ENCODE measurements around the gene ASIC5. TPM values are rescaled to one million over a fixed set of nuclear protein-coding genes. Genes with fewer than 3 reads are reported as not detected.

ASIC5 gene
- total and polyA plus RNA-seq, 2 experiments from 2014 or later, result not detected

GRCh38 chr4:155908187-155909139, 42.4 kb upstream of the ASIC5 start:
- WGBS (ENCODE audit: low lambda C conversion rate, missing lambda C conversion rate), result 95% methylated on average over 4 of the region's 4 CpGs
- no peak overlapping the region for H3K4me3 ChIP-seq
- H3K79me2 ChIP-seq, result peaks cover 5% of the 10 kb centered on the region
- H3K4me2 ChIP-seq, result no peak overlapping the region
- no peak for TF ChIP-seq EZH2 (IDR thresholded peaks at IDR 0.05; ENCODE audit: borderline replicate concordance)
- no peak for TF ChIP-seq EZH2phosphoT487 (IDR thresholded peaks at IDR 0.05; ENCODE audit: low read depth, severe bottlenecking, unreplicated experiment)
- TF ChIP-seq CTCF (IDR thresholded peaks at IDR 0.05; ENCODE audit: poor library complexity), result no peak
- no peak for DNase-seq (ENCODE audit: low spot score)
- no peaks in the 10 kb centered on the region for H4K20me1 ChIP-seq (ENCODE audit: insufficient read depth, poor library complexity, severe bottlenecking)
- H2AFZ ChIP-seq, result no peak overlapping the region
- H3K9me2 ChIP-seq (replicated peaks; ENCODE audit: insufficient read depth), result no peaks in the 10 kb centered on the region
- no peaks in the 10 kb centered on the region for H3K9me3 ChIP-seq (ENCODE audit: low read depth)
- no peaks in the 10 kb centered on the region for H3K36me3 ChIP-seq (replicated peaks; ENCODE audit: insufficient read depth, low read depth)
- peaks cover 11% of the 10 kb centered on the region for H3K4me1 ChIP-seq (ENCODE audit: insufficient read depth)
- no peak overlapping the region for H3K27ac ChIP-seq
- H3K27me3 ChIP-seq, result no peaks in the 10 kb centered on the region

- TF ChIP-seq EZH2phosphoT487 (IDR thresholded peaks at IDR 0.05; ENCODE audit: low read depth, severe bottlenecking, unreplicated experiment) (no peak), EZH2 (IDR thresholded peaks at IDR 0.05; ENCODE audit: borderline replicate concordance) (no peak), CTCF (IDR thresholded peaks at IDR 0.05; ENCODE audit: poor library complexity) (no peak)
- H3K27ac ChIP-seq, result peak overlapping the region; percentile 67
These were observed 41.5 kb upstream of the ASIC5 start for GRCh38 chr4:155907556-155907955.

GRCh38 chr4:155906554-155907247, 40.6 kb upstream of the ASIC5 start:
- Histone ChIP-seq H3K27ac (peak overlapping the region; percentile 67), H4K20me1 (ENCODE audit: insufficient read depth, poor library complexity, severe bottlenecking) (no peaks in the 10 kb centered on the region), H3K4me2 (peak overlapping the region; percentile 57), H3K9me3 (ENCODE audit: low read depth) (no peaks in the 10 kb centered on the region), H3K4me3 (no peak overlapping the region), H3K9me2 (replicated peaks; ENCODE audit: insufficient read depth) (no peaks in the 10 kb centered on the region), H3K27me3 (no peaks in the 10 kb centered on the region), H3K4me1 (ENCODE audit: insufficient read depth) (peaks cover 11% of the 10 kb centered on the region), H2AFZ (no peak overlapping the region), H3K79me2 (peaks cover 5% of the 10 kb centered on the region), H3K36me3 (replicated peaks; ENCODE audit: insufficient read depth, low read depth) (no peaks in the 10 kb centered on the region)
- TF ChIP-seq EZH2phosphoT487 (IDR thresholded peaks at IDR 0.05; ENCODE audit: low read depth, severe bottlenecking, unreplicated experiment) (no peak), CTCF (IDR thresholded peaks at IDR 0.05; ENCODE audit: poor library complexity) (no peak), EZH2 (IDR thresholded peaks at IDR 0.05; ENCODE audit: borderline replicate concordance) (no peak)
- WGBS (ENCODE audit: low lambda C conversion rate, missing lambda C conversion rate), result 47% methylated on average over 6 of the region's 6 CpGs
- peak; percentile 71 for DNase-seq (ENCODE audit: low spot score)

More at GRCh38 chr4:155907556-155907955, 41.5 kb upstream of the ASIC5 start:
- no peak for DNase-seq (ENCODE audit: low spot score)
- 88% methylated on average over 1 of the region's 1 CpG for WGBS (ENCODE audit: low lambda C conversion rate, missing lambda C conversion rate)
- no peaks in the 10 kb centered on the region for H3K27me3 ChIP-seq
- peak overlapping the region; percentile 57 for H3K4me2 ChIP-seq
- H3K4me1 ChIP-seq (ENCODE audit: insufficient read depth), result peaks cover 11% of the 10 kb centered on the region
- no peak overlapping the region for H3K4me3 ChIP-seq
- H4K20me1 ChIP-seq (ENCODE audit: insufficient read depth, poor library complexity, severe bottlenecking), result no peaks in the 10 kb centered on the region
- H3K36me3 ChIP-seq (replicated peaks; ENCODE audit: insufficient read depth, low read depth), result no peaks in the 10 kb centered on the region
- no peak overlapping the region for H2AFZ ChIP-seq
- H3K9me2 ChIP-seq (replicated peaks; ENCODE audit: insufficient read depth), result no peaks in the 10 kb centered on the region
- no peaks in the 10 kb centered on the region for H3K9me3 ChIP-seq (ENCODE audit: low read depth)
- peaks cover 5% of the 10 kb centered on the region for H3K79me2 ChIP-seq

Data from hepatocyte (in vitro differentiated cells).